Stomach smooth muscle (tissue), 2 donors: Measurements from ENCODE around the gene SASS6.
"Not testable (repeated sequence)": the region's sequence is repeated elsewhere in the genome, so short reads cannot be mapped to it uniquely, and the experiment has no call there.

Experiments used
- H3K27ac ChIP-seq: one replicate; pipeline ENCODE4 v1.7.0; 2013; ENCODE audit warnings: mild to moderate bottlenecking, low read length, inconsistent platforms
- H3K27me3 ChIP-seq, 2 donors: one replicate each; pipeline ENCODE4 v1.7.0; 2013; ENCODE audit warnings: low read length in 2 of 2; ENCODE audit not compliant: insufficient read depth in 2 of 2, control insufficient read depth in 1 of 2
- H3K36me3 ChIP-seq, 2 donors: one replicate each; pipeline ENCODE4 v1.7.0; 2013; ENCODE audit warnings: low read length in 2 of 2; ENCODE audit not compliant: control insufficient read depth in 2 of 2, insufficient read depth in 2 of 2
- H3K4me1 ChIP-seq: one replicate; pipeline ENCODE4 v1.7.0; 2013; ENCODE audit warnings: low read length; ENCODE audit not compliant: control insufficient read depth, insufficient read depth
- H3K4me3 ChIP-seq, 2 donors: one replicate each; pipeline ENCODE4 v1.7.0; 2013; ENCODE audit warnings: low read length in 2 of 2
- H3K9ac ChIP-seq, 2 donors: one replicate each; pipeline ENCODE4 v1.7.0; 2013; ENCODE audit warnings: low read length in 2 of 2, mild to moderate bottlenecking in 1 of 2
- H3K9me3 ChIP-seq, 2 donors: one replicate each; pipeline ENCODE4 v1.7.0; 2013; ENCODE audit warnings: low read length in 2 of 2; ENCODE audit not compliant: control insufficient read depth in 2 of 2
- donor health status: healthy.
- donor health status: Pancreatic carcinoma.

Gene SASS6

GRCh38 chr1:100051401-100051800 lies 81.3 kb downstream of the SASS6 start:
- H3K9me3 ChIP-seq = no peaks in the 10 kb centered on the region
- H3K27ac ChIP-seq = no peak overlapping the region
- H3K4me3 ChIP-seq = no peak overlapping the region
- no peak overlapping the region for H3K9ac ChIP-seq
- peaks cover 0 to 5% of the 10 kb centered on the region in 2 donors for H3K36me3 ChIP-seq
- no peaks in the 10 kb centered on the region for H3K27me3 ChIP-seq
- peaks cover 3% of the 10 kb centered on the region for H3K4me1 ChIP-seq

DNA sequence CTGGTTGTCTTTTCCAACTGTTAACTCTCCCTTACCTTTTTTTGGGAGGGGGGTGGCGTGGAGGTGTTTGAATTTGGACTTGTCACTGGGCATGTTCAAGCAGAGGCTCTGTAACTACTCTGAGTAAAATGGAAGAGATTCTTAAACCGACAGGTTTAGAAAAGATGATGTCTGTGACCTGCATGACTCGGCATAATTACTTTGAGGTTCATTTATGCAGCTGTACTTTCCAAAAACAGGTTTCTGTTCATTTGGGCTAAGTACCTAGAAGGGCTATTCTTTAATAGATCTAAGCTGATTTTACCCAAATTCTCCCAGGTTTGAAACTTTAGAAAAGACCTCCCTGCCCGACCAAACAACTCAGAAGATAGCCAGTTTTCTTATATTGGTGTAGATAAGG lies 82.6 kb downstream of the SASS6 start:
- H3K36me3 ChIP-seq = peaks cover 0 to 5% of the 10 kb centered on the region in 2 donors
- peaks cover 3% of the 10 kb centered on the region for H3K4me1 ChIP-seq
- H3K9ac ChIP-seq = no peak overlapping the region
- H3K27me3 ChIP-seq = no peaks in the 10 kb centered on the region
- no peak overlapping the region for H3K27ac ChIP-seq
- no peak overlapping the region for H3K4me3 ChIP-seq
- H3K9me3 ChIP-seq = no peaks in the 10 kb centered on the region

GRCh38 chr1:100047235-100047708 lies 85.5 kb downstream of the SASS6 start:
- H3K36me3 ChIP-seq, H3K27ac ChIP-seq, H3K4me1 ChIP-seq: not testable (repeated sequence)

DNA sequence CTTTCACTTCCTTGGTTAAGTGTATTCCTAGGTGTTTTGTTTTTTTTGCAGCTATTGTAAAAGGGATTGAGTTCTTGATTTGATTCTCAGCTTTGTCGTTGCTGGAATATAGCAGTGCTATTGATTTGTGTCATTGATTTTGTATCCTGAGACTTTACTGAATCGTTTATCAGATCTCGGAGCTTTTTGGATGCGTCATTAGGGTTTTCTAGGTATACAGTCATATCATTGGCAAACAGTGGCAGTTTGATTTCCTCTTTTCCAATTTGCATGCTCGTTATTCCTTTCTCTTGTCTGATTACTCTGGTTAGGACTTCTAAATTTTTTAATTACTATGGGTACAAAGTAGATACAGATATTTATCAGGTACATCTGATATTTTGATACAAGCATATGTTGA lies 87.5 kb downstream of the SASS6 start:
- Histone ChIP-seq H3K9me3 (no peaks in the 10 kb centered on the region), H3K27ac (no peak overlapping the region), H3K9ac (no peak overlapping the region), H3K36me3 (peaks cover 0 to 2% of the 10 kb centered on the region in 2 donors), H3K4me3 (no peak overlapping the region), H3K4me1 (peaks cover 3% of the 10 kb centered on the region), H3K27me3 (no peaks in the 10 kb centered on the region)

More at GRCh38 chr1:100047235-100047708, 85.5 kb downstream of the SASS6 start:
- not testable (repeated sequence) for H3K9me3 ChIP-seq, H3K27me3 ChIP-seq, H3K9ac ChIP-seq, H3K4me3 ChIP-seq

DNA sequence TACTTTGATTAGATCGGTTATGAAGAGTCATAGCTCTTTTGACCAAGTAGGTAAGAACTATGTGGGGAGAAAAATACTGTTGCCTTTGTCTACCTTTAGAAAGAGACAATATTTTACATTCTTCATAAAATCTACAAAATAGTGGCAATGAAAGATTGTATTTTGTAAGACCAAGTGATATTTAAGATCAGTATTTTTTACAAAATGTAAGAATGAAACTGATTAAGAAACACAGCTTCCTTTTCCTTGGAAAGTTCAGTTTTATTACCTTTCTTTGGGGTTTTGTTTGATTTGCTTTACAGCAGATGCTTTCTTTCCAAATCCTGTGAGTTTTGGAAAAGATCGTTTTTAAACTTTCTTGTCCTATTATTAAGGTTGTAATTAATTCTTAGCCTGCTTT lies 93.1 kb downstream of the SASS6 start:
- H3K4me1 ChIP-seq = no peaks in the 10 kb centered on the region
- H3K9ac ChIP-seq = peak overlapping the region; percentile 94 to 97
- H3K9me3 ChIP-seq = no peaks in the 10 kb centered on the region
- peak overlapping the region; percentile 89 to 94 for H3K4me3 ChIP-seq
- no peaks in the 10 kb centered on the region for H3K27me3 ChIP-seq
- peak overlapping the region; percentile 92 for H3K27ac ChIP-seq
- H3K36me3 ChIP-seq = no peaks in the 10 kb centered on the region

DNA sequence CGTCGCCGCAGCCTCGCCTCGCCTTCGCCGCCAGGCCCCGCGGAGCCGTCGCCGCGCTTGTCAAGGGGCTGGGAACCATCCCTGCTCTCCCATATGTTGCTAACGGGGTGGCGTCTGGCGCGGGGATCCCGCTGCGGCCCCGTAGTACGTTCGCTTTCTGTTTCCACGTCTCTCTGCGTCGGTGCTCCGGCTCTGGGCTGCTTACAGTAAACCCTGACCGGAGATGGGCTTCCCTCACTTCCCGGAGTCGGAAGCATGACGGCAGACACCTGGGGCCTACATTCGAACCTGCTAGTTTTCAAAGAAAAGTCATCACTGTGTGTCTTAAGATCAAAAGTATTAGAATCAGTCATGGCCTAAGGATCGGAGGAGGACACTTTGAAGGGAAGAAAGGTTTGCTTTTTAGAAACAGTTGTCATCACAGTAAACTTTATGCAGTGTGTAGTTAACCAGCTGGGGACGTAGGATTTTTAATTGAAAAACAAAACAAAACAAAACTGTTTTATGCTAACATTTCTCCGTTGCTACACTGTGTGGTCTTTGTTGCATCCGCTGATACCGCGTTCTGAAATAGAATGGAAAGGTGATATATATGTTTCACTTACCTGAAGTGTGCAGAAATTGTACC lies 94.0 kb downstream of the SASS6 start:
- no peaks in the 10 kb centered on the region for H3K9me3 ChIP-seq
- peak overlapping the region; percentile 89 to 94 for H3K4me3 ChIP-seq
- H3K4me1 ChIP-seq = no peaks in the 10 kb centered on the region

GRCh38 chr1:100037927-100038659 lies 94.6 kb downstream of the SASS6 start:
- Histone ChIP-seq H3K9me3 (no peaks in the 10 kb centered on the region), H3K27ac (peak overlapping the region; percentile 92), H3K4me1 (no peaks in the 10 kb centered on the region), H3K4me3 (peak overlapping the region; percentile 89 to 94), H3K36me3 (no peaks in the 10 kb centered on the region), H3K9ac (peak overlapping the region; percentile 95 to 97), H3K27me3 (no peaks in the 10 kb centered on the region)

More for the DNA sequence above, 94.0 kb downstream of the SASS6 start:
- no peaks in the 10 kb centered on the region for H3K27me3 ChIP-seq
- H3K9ac ChIP-seq = peak overlapping the region; percentile 94 to 97
- peak overlapping the region; percentile 92 for H3K27ac ChIP-seq
- no peaks in the 10 kb centered on the region for H3K36me3 ChIP-seq

DNA sequence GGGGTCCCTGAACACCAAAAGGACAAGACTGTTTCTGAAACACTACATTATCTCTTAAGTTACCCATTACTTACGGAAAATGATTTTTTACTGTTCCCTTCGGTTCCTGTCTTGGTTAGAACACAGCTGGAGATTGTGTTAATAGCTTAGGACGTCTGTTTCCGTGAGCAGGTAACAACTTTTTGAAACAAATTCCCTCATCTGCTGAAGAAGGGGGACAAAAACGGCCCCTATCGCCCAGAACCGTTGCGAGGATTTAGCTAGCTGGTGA lies 95.1 kb downstream of the SASS6 start:
- no peaks in the 10 kb centered on the region for H3K36me3 ChIP-seq
- no peaks in the 10 kb centered on the region for H3K9me3 ChIP-seq
- H3K4me1 ChIP-seq = no peaks in the 10 kb centered on the region
- peak overlapping the region; percentile 92 for H3K27ac ChIP-seq
- no peaks in the 10 kb centered on the region for H3K27me3 ChIP-seq
- H3K4me3 ChIP-seq = peak overlapping the region; percentile 89 to 94
- H3K9ac ChIP-seq = peak overlapping the region; percentile 95 to 97

DNA sequence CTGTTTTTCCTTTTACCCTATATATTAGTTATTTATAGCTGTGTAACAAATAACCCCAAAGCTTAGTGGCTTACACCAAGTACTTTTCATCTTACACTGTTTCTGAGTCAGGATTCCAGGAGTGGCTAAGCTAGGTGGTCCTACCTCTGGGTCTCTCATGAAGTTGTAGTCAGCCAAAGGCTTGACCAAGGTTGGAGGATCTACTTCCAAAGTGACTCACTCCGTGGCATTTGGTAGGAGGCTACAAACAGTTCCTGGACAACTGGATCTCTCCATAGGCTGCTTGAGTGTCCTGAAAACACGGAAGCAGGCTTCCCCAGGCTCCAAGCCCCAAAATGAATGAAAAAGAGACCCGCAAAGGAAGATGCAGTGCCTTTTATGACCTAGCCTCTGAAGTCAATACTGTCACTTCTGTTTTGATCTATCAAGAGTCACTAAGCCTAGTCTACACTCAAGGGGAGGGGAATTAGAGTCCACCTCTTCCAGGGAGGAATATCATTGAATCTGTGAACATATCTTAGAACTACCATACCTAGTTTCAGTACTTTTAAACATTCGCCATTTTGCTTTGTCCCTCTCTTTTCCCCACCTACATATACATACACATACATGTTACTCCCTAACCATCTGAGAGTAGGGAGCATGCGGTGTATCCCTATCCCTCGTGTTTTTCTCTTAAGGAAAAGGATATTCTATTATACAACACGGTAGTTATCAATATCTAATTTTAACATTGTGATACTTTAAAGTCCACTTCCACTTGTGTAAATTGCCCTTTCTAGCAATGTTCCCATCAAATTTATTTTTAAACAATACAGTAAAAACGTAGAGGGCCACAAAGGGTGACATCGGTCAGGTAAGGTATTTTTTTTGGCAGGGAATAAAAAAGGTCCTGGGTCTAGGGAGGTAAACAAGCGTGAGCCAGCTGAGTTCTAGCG lies 95.7 kb downstream of the SASS6 start:
- H3K9ac ChIP-seq = peak overlapping the region; percentile 95 to 97
- H3K27ac ChIP-seq = peak overlapping the region; percentile 92
- no peaks in the 10 kb centered on the region for H3K36me3 ChIP-seq
- H3K4me3 ChIP-seq = peak overlapping the region; percentile 89 to 94
- H3K9me3 ChIP-seq = no peaks in the 10 kb centered on the region
- no peaks in the 10 kb centered on the region for H3K4me1 ChIP-seq
- H3K27me3 ChIP-seq = no peaks in the 10 kb centered on the region

GRCh38 chr1:100035214-100035613 lies 97.5 kb downstream of the SASS6 start:
- H3K4me3 ChIP-seq = no peak overlapping the region
- no peaks in the 10 kb centered on the region for H3K4me1 ChIP-seq
- no peak overlapping the region for H3K9ac ChIP-seq
- H3K27me3 ChIP-seq = no peaks in the 10 kb centered on the region
- H3K36me3 ChIP-seq = no peaks in the 10 kb centered on the region
- H3K27ac ChIP-seq = no peak overlapping the region
- no peaks in the 10 kb centered on the region for H3K9me3 ChIP-seq
